Posterior cingulate gyrus (tissue), 11 donors: ENCODE measurements around the gene FRMD5.
"Not testable (repeated sequence)": the region's sequence is repeated elsewhere in the genome, so short reads cannot be mapped to it uniquely, and the experiment has no call there.

Experiments
- DNase-seq, 10 donors: peaks; one replicate each; pipeline versions ENCODE4 v3.0.0 to v3.0.0-alpha.2; 2020 to 2021; ENCODE audit warnings: mixed read lengths in 3 of 10
- intact Hi-C: fragments of 100-400 bp; cut with DNase I; formaldehyde crosslinking; loops from one replicate; pipeline ENCODE4 v1.15.1; 2023

FRMD5 gene

DNA sequence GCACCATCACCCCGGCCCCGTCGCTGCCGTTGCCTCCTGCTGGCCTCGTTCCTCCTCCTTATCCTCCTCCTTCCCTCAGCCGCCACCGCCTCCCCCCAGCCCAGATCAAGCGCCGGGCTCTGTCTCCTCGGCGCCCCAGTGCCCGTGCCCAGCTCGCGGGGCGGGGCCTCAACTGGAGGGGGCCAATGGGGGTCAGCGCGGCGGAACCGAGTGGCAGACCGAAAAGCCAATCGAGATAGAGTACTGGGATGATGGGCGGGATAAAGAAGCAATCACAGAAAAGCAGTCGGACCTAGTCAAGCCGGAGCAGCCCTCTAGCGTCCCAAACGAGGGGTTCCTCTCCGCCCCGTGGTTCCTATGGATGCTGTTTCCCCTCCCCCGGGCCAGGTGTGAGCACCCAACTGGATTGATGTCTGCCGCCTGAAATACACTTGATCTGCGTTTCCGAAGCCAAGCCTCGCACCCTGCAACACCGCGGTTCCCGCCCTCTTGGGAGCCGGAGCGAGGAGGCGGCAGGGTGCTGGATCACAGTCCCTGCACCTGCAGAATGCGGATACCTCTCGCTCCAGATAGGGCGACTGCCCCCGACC is at the start of gene FRMD5:
Gene FRMD5 (minus strand): TSS at position 121 of the 590 bp plus-strand sequence.
- peak; percentile 94 to 99 (median 96) for DNase-seq
- intact Hi-C loops, result loop anchor here (5.0 to 10.0 kb wide), 2 partner anchors 90 to 293 kb away; no protein-coding TSS in a partner anchor

GRCh38 chr15:44243829-44244228 is 48.8 kb upstream of the FRMD5 start:
- intact Hi-C loops, result no loop called here
- DNase-seq, result no peak

GRCh38 chr15:44243141-44243540 is 48.1 kb upstream of the FRMD5 start:
- intact Hi-C loops, result no loop called here
- no peak for DNase-seq

DNA sequence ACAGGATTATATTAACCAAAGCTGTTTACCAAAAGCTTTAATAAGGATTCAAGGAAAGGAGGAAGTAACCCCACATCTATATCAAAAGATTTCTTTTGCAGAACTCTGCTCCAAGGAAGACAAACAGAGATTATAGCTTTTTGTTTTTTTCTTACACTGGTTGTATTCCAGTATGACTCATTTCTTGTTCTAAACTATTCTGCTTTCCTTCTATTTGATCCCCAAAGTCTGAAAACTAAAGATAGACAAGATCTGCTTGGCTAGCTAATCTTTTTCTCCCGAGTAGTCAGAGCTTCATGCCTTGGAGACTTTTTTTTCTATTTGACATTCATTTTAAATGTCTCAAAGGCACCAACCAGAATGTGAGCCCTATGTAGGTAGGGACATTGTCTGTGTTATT is 36.8 kb upstream of the FRMD5 start:
- DNase-seq, result no peak
- intact Hi-C loops, result no loop called here

GRCh38 chr15:44229301-44229700 is 34.2 kb upstream of the FRMD5 start:
- DNase-seq, intact Hi-C loops: not testable (repeated sequence)

DNA sequence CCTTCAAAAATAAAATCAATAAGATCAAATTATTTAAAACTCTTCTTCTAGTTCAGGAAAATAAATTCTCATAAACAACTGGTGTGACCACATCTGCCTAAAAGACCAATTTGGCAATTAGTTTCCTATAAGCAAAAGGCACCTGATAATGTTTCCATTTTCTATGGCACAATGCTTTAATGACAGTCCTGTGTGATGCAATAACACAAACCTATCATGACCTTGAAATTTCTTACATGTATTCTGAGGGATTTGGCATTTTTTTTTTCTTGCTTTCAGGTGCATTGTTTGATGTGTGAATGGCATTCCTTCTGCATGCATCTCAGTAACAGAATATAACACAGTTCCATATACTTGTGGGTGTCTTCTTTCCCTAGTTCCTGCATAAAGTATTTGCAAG is 32.5 kb upstream of the FRMD5 start:
- intact Hi-C loops, result no loop called here
- no peak for DNase-seq

GRCh38 chr15:44227001-44227400 is 31.9 kb upstream of the FRMD5 start:
- DNase-seq, intact Hi-C loops: not testable (repeated sequence)

GRCh38 chr15:44222478-44222877 is 27.4 kb upstream of the FRMD5 start:
- intact Hi-C loops, result no loop called here
- DNase-seq, result no peak

GRCh38 chr15:44219073-44219472 is 24.0 kb upstream of the FRMD5 start:
- intact Hi-C loops, result loop anchor here (1.0 to 2.0 kb wide), 3 partner anchors 282 to 347 kb away; no protein-coding TSS in a partner anchor

GRCh38 chr15:44216958-44217357 is 21.9 kb upstream of the FRMD5 start:
- no peak for DNase-seq
- intact Hi-C loops, result no loop called here

More at GRCh38 chr15:44219073-44219472, 24.0 kb upstream of the FRMD5 start:
- no peak for DNase-seq

DNA sequence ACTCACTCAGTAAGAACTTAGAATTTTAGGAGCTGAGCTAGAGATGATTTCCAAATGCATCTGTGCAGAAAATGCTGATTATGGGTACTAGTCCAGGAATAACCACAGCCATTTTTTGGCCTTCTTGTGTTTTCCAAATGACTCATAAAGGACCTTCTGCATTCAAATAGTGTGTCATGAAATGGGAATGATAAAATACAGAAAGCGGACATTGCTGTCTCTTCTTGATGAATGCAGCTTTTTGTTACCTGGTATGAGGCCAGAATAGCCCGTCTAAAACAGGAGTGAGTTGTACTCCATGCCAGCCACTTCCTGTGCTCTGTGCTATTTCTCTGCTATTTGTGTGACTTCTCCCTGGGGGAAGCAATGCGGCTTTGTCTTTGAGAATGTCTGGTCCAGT is 20.5 kb upstream of the FRMD5 start:
- intact Hi-C loops, result no loop called here
- DNase-seq, result no peak

DNA sequence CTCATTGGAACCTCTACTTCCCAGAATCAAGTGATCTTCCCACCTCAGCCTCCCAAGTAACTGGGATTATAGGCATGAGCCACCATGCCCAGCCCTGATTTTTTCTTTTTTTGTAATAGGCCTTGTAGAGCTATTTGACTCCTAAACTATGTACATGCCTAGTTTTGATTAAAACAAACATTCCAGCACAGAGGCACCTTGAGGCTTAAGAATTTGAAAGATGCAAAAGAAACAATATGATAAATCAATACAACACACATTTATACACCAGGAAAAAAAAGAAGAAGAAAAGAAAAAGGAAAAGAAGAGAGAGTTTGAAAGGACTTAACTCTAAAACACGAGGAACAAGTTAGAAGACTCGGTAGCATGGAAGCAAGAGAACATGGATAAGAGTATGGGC is 13.9 kb upstream of the FRMD5 start:
- intact Hi-C loops, result no loop called here
- DNase-seq, result no peak

GRCh38 chr15:44207643-44208042 is 12.6 kb upstream of the FRMD5 start:
- intact Hi-C loops, result no loop called here
- DNase-seq, result no peak

DNA sequence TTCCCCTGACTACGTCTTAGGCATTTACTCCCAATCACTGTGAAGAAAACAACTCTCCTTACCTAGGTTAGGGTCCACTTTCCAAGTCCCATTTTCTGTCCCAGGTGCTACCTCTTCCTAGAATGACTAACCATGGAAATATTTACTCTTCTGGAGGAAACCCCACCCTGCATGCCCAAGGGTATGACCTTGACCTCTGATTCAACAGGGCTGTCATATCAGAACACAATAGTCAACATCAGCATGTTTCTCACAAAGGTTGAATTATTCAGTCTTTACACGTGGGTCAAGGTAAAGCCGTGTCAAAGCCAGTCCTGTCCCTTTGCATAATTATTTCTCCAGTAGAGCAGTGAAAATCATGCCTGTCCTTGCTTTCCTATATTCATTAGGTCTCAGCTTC is 4.3 kb upstream of the FRMD5 start:
- no peak for DNase-seq
- intact Hi-C loops, result loop anchor here (5.0 to 10.0 kb wide), 2 partner anchors 95 to 297 kb away; no protein-coding TSS in a partner anchor

DNA sequence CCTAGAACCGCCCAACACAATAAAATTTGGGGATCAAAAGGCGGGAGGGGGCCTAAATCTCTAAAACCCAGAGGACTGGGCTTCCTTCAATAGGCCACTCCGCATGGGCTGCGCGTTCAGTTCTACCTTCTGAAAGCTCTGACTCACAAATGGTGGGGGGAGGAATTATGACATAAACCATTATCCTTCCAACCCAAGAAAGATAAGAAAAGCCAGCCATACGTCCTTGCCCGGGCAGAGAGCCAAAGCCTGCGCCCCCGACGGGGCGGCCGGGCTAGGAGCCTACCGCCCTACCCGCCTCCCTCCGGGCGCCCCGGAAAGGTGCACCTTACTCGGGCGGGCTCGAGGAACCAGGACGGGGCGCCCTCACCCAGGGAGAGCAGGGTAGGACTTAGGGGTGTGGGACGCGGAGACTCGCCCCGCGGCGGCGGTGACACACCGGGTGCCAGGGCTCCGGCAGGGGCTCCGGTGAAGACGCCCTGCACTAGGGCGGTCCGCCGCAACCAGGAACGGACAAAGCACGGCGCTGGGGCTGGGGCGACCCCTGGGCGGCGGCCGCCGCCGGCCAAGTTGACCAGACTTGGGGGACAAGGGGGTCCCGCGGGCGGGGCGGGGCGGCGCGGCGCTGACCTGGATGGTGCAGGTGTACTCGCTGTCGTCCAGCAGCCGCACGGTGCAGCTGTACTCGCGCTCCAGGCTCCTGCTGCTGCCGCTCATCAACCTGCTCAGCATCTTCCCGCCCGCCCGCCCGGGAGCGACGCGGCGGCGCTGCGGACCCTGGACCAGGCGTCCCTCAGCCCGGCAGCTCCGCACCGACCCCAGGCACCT is 534 bp downstream of the FRMD5 start:
- intact Hi-C loops, result loop anchor here (5.0 to 10.0 kb wide), 2 partner anchors 90 to 292 kb away; no protein-coding TSS in a partner anchor

GRCh38 chr15:44193651-44194322 is 1.3 kb downstream of the FRMD5 start:
- intact Hi-C loops, result loop anchor here (10.0 kb wide), 1 partner anchor 89 kb away; no protein-coding TSS in a partner anchor
- DNase-seq, result peak in 4 of 10 donors; percentile 13 to 46 (median 36)

More for the DNA sequence above, 534 bp downstream of the FRMD5 start:
- DNase-seq, result peak; percentile 20 to 88 (median 46)

- intact Hi-C loops, result no loop called here
- DNase-seq, result peak in 7 of 10 donors; percentile 31 to 87 (median 59)
These were observed 6.3 kb downstream of the FRMD5 start for GRCh38 chr15:44188795-44189194.

DNA sequence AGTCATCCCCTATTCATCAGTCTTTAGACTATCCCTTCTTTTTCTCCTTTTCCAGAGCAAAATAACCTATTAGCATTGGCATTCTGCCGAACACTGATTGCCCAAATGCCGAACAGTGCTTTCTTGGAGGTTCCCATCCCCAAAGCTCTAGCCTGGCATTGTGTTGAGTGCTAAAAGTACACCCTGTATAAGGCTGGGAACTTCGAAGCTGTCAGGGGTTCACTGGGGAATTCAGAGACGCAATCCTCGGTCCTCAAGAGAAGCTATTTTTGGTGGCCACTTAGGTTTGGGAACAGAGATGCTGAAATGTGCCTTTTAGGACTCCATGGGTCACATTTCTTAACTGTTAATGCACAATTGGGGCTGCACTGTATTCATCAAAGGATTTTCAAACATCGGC is 8.4 kb downstream of the FRMD5 start:
- intact Hi-C loops, result no loop called here
- peak in 1 of 10 donors; percentile 15 for DNase-seq

DNA sequence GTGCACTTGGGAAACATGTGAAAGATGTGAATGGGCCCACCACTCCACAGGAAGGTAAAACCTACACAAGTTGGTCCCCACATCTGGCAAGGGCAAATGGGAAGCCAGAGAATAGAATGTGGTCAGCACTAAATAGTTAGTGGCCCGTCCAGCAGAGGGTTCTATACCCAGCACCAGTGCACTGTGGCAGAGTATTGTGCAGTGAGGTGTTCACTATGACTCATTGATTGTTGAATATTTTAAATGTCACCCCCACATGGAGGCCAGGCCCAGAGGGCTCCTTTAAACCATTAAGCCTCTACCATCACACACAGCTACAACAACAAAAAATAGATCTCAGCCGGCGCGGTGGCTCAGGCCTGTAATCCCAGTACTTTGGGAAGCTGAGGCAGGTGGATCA is 11.7 kb downstream of the FRMD5 start:
- DNase-seq, result no peak
- intact Hi-C loops, result no loop called here

GRCh38 chr15:44181410-44181809 is 13.7 kb downstream of the FRMD5 start:
- no peak for DNase-seq
- intact Hi-C loops, result no loop called here

- intact Hi-C loops, result no loop called here
- DNase-seq, result no peak
These were observed 17.9 kb downstream of the FRMD5 start for GRCh38 chr15:44177139-44177538.
